Effector memory CD8-positive, alpha-beta T cell (primary cell): ENCODE results near the gene FITM1.

Experiments used
- ATAC-seq: fragments of 150-1000 bp; cut with Tn5 transposase; replicated peaks from 2 replicates; pipeline ENCODE4 v1.10.0; 2021; ENCODE audit warnings: mild to moderate bottlenecking, moderate library complexity
- DNase-seq, 3 experiments: peaks; one replicate each; pipeline ENCODE4 v3.0.0; 2021
- H3K27ac Mint-ChIP-seq, 2 donors: one replicate each; pipeline ENCODE4 v1.8.0; 2022; ENCODE audit warnings: mild to moderate bottlenecking in 2 of 2, mixed read lengths in 2 of 2, moderate library complexity in 2 of 2
- H3K27me3 Mint-ChIP-seq, 2 donors: one replicate each; pipeline ENCODE4 v1.8.0; 2022; ENCODE audit warnings: mixed read lengths in 2 of 2
- H3K36me3 Mint-ChIP-seq: one replicate; pipeline ENCODE4 v1.8.0; 2022; ENCODE audit warnings: mild to moderate bottlenecking, moderate library complexity, mixed read lengths; ENCODE audit not compliant: insufficient read depth
- H3K4me1 Mint-ChIP-seq, 2 donors: one replicate each; pipeline ENCODE4 v1.8.0; 2022; ENCODE audit warnings: low read depth in 2 of 2, mixed read lengths in 2 of 2
- H3K4me3 Mint-ChIP-seq, 2 donors: one replicate each; pipeline ENCODE4 v1.8.0; 2022; ENCODE audit warnings: mild to moderate bottlenecking in 2 of 2, mixed read lengths in 2 of 2, moderate library complexity in 2 of 2
- H3K9me3 Mint-ChIP-seq, 2 donors: one replicate each; pipeline ENCODE4 v1.8.0; 2022; ENCODE audit warnings: mixed read lengths in 2 of 2

The FITM1 gene

DNA sequence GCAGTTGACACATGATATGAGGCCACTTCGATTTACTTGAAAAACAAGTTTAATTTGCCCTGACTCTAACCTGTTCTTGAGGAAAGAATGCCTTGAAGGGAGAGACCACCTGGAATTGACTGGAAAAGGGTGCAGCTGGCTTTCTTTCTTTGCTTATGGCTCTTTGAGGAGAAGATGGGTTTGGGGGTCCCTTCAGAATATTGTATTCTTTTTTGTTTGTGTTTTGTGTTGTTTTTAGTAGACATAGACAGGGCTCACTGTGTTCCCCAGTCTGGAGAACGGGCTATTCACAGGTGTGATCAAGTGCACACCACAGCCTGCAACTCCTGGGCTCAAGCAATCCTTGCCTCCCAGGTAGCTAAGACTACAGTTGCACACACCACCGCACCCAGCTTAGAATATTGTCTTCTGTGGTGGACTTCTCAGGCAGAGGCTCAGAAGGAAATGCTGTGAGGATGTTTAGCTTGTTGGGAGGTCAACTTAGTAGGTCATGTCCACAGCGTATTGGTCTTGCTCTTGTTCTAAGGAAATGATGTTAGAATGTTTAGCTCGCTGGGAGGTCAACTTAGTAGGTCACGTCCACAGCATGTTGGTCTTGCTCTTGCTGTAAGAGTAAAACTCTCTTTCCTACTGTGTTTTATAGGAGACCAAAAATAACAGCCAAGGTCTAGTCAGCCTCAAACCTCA is 14.2 kb upstream of the FITM1 start:
- Mint-ChIP-seq H3K4me3 (peak overlapping the region; percentile 94 to 99), H3K36me3 (peaks cover 72% of the 10 kb centered on the region), H3K4me1 (peaks cover 19 to 22% of the 10 kb centered on the region in 2 donors), H3K9me3 (no peaks in the 10 kb centered on the region), H3K27me3 (no peaks in the 10 kb centered on the region), H3K27ac (peak overlapping the region; percentile 99)
- ATAC-seq, result no peak
- DNase-seq, result no peak

GRCh38 chr14:24117179-24117578 is 13.3 kb upstream of the FITM1 start:
- peaks cover 81% of the 10 kb centered on the region for H3K36me3 Mint-ChIP-seq
- no peaks in the 10 kb centered on the region for H3K9me3 Mint-ChIP-seq
- peak overlapping the region in 1 of 2 donors; percentile 1 for H3K4me3 Mint-ChIP-seq
- ATAC-seq, result no peak
- no peak for DNase-seq
- no peak overlapping the region for H3K27ac Mint-ChIP-seq
- peaks cover 19 to 22% of the 10 kb centered on the region in 2 donors for H3K4me1 Mint-ChIP-seq
- H3K27me3 Mint-ChIP-seq, result no peaks in the 10 kb centered on the region

DNA sequence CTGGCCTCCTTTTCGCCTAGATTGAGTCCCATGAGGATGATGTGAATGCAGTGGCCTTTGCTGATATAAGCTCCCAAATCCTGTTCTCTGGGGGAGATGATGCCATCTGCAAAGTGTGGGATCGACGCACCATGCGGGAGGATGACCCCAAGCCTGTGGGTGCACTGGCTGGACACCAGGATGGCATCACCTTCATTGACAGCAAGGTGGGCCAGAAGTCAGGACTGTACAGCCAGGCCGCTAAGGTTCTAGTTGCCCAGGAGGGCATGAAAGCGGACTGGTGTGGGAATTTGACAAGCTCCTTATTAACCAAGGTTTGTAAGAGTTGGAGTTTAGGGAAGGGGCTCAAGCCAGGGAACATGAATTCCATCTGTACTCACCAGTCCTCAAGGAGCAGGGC is 10.8 kb upstream of the FITM1 start:
- H3K27me3 Mint-ChIP-seq, result no peaks in the 10 kb centered on the region
- H3K36me3 Mint-ChIP-seq, result peaks cover 91% of the 10 kb centered on the region
- H3K4me1 Mint-ChIP-seq, result peaks cover 19 to 22% of the 10 kb centered on the region in 2 donors
- no peaks in the 10 kb centered on the region for H3K9me3 Mint-ChIP-seq
- no peak for DNase-seq
- H3K4me3 Mint-ChIP-seq, result no peak overlapping the region
- no peak for ATAC-seq
- H3K27ac Mint-ChIP-seq, result peak overlapping the region in 1 of 2 donors; percentile 58

GRCh38 chr14:24121210-24121609 is 9.2 kb upstream of the FITM1 start:
- Mint-ChIP-seq H3K9me3 (no peaks in the 10 kb centered on the region), H3K36me3 (peaks cover 85% of the 10 kb centered on the region), H3K4me1 (peaks cover 7 to 9% of the 10 kb centered on the region in 2 donors), H3K27me3 (no peaks in the 10 kb centered on the region), H3K27ac (no peak overlapping the region), H3K4me3 (no peak overlapping the region)
- ATAC-seq (no peak), DNase-seq (no peak)

DNA sequence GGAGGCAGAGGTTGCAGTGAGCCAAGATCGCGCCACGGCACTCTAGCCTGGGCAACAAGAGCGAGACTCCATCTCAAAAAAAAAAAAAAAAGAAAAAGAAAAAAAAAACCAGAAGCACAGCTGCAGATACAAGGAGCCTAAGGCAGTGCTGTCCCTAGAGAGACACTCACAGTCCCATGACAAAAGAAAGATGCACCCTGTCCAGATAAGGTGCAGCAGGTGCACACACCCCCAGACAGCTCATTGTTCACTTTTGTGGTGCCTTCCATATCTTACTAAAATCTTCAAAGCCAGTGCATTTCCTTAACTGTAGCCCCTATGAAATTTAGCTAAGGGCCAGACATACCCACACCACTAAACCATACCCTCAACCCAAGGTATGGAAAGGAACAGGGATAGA is 8.0 kb upstream of the FITM1 start:
- Mint-ChIP-seq H3K36me3 (peaks cover 73% of the 10 kb centered on the region), H3K27ac (peak overlapping the region in 1 of 2 donors; percentile 61), H3K4me3 (no peak overlapping the region), H3K27me3 (no peaks in the 10 kb centered on the region), H3K9me3 (no peaks in the 10 kb centered on the region), H3K4me1 (peaks cover 0 to 3% of the 10 kb centered on the region in 2 donors)
- DNase-seq (no peak), ATAC-seq (no peak)

GRCh38 chr14:24122898-24123297 is 7.6 kb upstream of the FITM1 start:
- H3K27ac Mint-ChIP-seq, result peak overlapping the region in 1 of 2 donors; percentile 61
- no peak for ATAC-seq
- peaks cover 68% of the 10 kb centered on the region for H3K36me3 Mint-ChIP-seq
- no peak overlapping the region for H3K4me3 Mint-ChIP-seq
- no peaks in the 10 kb centered on the region for H3K9me3 Mint-ChIP-seq
- H3K27me3 Mint-ChIP-seq, result no peaks in the 10 kb centered on the region
- peaks cover 0 to 3% of the 10 kb centered on the region in 2 donors for H3K4me1 Mint-ChIP-seq
- no peak for DNase-seq

- Mint-ChIP-seq H3K27me3 (no peaks in the 10 kb centered on the region), H3K4me1 (no peaks in the 10 kb centered on the region), H3K4me3 (no peak overlapping the region), H3K36me3 (peaks cover 61% of the 10 kb centered on the region), H3K9me3 (no peaks in the 10 kb centered on the region), H3K27ac (peak overlapping the region in 1 of 2 donors; percentile 51)
- no peak for ATAC-seq
- no peak for DNase-seq
Observed at GRCh38 chr14:24123424-24124417, 6.7 kb upstream of the FITM1 start.

DNA sequence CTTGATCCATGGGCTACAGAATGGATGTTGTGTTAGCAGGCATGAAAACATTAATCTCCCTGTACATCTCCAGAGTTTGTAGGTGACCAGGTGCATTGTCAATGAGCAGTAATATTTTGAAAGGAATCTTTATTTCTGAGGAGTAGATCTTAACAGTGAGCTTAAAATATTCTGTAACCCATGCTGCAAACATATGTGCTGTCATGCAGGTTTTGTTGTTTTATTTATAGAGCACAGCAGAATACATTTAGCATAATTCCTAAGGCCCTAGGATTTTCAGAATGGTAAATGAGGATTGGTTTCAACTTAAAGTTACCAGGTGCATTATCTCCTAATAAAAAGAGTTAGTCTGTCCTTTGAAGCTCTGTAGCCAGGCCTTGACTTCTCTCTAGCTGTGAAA is 3.5 kb upstream of the FITM1 start:
- Mint-ChIP-seq H3K36me3 (peaks cover 30% of the 10 kb centered on the region), H3K9me3 (no peaks in the 10 kb centered on the region), H3K4me3 (no peak overlapping the region), H3K27ac (no peak overlapping the region), H3K27me3 (no peaks in the 10 kb centered on the region), H3K4me1 (peaks cover 0 to 4% of the 10 kb centered on the region in 2 donors)
- ATAC-seq (no peak), DNase-seq (no peak)

GRCh38 chr14:24127673-24128072 is 2.8 kb upstream of the FITM1 start:
- Mint-ChIP-seq H3K4me3 (no peak overlapping the region), H3K27ac (no peak overlapping the region), H3K27me3 (no peaks in the 10 kb centered on the region), H3K9me3 (no peaks in the 10 kb centered on the region), H3K4me1 (peaks cover 0 to 8% of the 10 kb centered on the region in 2 donors), H3K36me3 (peaks cover 23% of the 10 kb centered on the region)
- ATAC-seq (no peak), DNase-seq (no peak)

DNA sequence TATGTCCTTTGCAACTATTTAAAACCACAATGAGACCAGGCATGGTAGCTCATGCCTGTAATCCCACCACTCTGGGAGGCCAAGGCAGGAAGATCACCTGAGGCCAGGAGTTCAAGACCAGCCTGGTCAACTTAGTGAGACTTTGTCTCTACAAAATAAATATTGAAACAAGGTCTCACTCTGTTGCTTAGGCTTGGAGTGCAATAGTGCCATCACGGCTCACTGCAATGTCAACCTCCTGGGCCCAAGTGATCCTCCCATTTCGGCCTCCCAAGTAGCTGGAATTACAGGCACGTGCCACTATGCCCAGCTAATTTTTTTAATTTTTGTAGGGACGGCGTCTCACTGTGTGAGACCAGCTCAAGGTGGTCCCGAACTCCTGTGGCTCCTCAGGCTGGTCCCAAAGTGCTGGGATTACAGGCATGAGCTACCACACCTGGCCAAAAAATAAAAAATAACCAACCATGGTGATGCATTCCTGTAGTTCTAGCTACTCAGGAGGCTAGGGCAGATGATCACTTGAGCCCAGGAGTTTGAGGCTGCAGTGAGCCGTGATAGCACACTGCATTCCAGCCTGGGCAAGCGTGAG is 955 bp upstream of the FITM1 start:
- H3K4me1 Mint-ChIP-seq, result peaks cover 0 to 9% of the 10 kb centered on the region in 2 donors
- H3K27me3 Mint-ChIP-seq, result no peaks in the 10 kb centered on the region
- H3K9me3 Mint-ChIP-seq, result no peaks in the 10 kb centered on the region
- ATAC-seq (no peak), DNase-seq (no peak)
- peaks cover 8% of the 10 kb centered on the region for H3K36me3 Mint-ChIP-seq
- no peak overlapping the region for H3K4me3 Mint-ChIP-seq
- no peak overlapping the region for H3K27ac Mint-ChIP-seq

GRCh38 chr14:24130717-24131548 is 474 bp downstream of the FITM1 start:
- H3K27me3 Mint-ChIP-seq, result no peaks in the 10 kb centered on the region
- H3K4me3 Mint-ChIP-seq, result no peak overlapping the region
- no peaks in the 10 kb centered on the region for H3K9me3 Mint-ChIP-seq
- H3K4me1 Mint-ChIP-seq, result peaks cover 6 to 15% of the 10 kb centered on the region in 2 donors
- H3K27ac Mint-ChIP-seq, result no peak overlapping the region
- H3K36me3 Mint-ChIP-seq, result peaks cover 5% of the 10 kb centered on the region
- DNase-seq, result no peak
- ATAC-seq, result no peak

- Mint-ChIP-seq H3K36me3 (peaks cover 5% of the 10 kb centered on the region), H3K9me3 (no peaks in the 10 kb centered on the region), H3K27me3 (no peaks in the 10 kb centered on the region), H3K4me3 (no peak overlapping the region), H3K4me1 (peaks cover 8 to 17% of the 10 kb centered on the region in 2 donors), H3K27ac (peak overlapping the region in 1 of 2 donors; percentile 76)
- no peak for ATAC-seq
- DNase-seq, result no peak
Observed at GRCh38 chr14:24131549-24131966, 1.1 kb downstream of the FITM1 start.
